GM19351 (cell line): Measurements from ENCODE around the gene CHMP6.
"Not testable (repeated sequence)": the region's sequence is repeated elsewhere in the genome, so short reads cannot be mapped to it uniquely, and the experiment has no call there.

Experiments
- ATAC-seq: cut with Tn5 transposase; IDR thresholded peaks from one replicate; pipeline ENCODE4 v1.9.1; 2021; ENCODE audit warnings: mild to moderate bottlenecking, moderate library complexity; ENCODE audit not compliant: unreplicated experiment

Gene CHMP6

GRCh38 chr17:81010935-81011334 is 19.3 kb downstream of the CHMP6 start:
- ATAC-seq = no peak

DNA sequence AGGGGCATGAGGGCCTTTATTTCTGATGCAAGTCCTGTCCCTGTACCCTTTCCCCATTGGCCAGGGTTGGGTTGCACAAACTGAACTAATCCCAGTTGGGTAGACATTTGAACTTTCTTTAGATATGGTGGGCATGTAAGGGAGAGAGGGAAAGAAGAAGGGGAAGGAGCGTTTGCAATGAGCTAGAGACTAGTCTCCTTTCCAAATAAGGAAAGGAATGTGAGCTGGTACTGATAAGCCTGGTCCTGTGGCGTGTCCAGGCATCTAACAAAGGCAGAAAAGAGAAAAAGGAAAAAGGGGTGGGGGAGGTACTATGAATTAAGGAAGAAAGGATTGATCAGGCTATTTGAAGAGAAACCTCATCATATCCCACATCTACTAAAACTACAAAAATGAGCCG is 20.3 kb downstream of the CHMP6 start:
- ATAC-seq = no peak

DNA sequence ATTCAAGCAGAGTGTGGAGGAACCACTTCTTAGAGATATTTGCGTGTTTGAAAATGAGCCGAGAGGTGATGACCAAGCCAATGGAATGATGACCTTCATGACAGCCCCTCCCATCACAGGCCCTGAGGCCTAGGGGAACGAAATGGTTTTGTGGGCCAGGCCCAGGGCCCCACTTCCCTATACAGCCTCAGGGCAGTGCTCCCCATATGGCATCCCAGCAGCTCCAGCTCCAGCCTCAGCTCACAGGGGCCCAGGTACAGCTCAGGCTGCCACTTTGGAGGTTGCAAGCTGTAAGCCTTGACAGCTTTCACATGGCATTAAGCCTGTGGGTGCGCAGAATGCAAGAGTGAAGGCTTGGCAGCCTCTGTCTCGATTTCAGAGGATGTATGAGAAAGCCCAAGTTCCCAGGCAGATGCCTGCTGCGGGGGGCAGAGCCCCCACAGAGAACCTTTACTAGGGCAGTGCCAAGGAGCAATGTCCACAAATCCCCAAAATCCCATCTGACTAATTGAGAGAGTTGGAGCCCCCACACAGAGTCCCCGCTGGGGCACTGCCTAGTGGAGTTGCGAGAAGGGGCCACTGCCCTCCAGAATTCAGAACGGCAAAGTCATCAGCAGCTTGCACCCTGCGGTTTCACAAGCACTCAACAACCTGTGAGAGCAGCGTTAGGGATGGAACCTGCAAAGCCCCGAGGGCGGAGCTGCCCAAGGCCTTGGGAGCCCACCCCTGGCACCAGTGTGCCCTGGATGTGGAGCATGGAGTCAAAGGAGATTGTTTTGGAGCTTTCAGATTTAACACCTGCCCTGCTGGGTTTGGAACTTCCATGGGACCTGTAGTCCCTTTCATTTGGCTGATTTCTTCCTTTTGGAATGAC is 21.2 kb downstream of the CHMP6 start:
- ATAC-seq = no peak

DNA sequence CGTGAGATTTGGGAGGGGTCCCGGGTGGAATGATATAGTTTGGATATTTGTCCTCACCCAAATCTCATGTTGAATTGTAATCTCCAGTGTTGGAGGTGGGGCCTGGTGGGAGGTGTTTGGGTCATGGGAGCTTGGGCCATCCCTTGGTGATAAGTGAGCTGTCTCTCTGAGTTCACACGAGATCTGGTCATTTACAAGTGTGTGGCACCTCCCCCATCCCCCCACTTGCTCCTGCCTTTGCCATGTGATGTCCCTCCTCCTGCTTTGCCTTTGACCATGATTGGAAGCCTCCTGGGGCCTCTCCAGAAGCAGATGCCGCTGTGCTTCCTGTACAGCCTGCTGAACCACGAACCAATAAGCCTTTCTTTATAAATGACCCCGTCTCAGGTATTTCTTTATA is 22.0 kb downstream of the CHMP6 start:
- no peak for ATAC-seq

- ATAC-seq = no peak
These were observed 23.5 kb downstream of the CHMP6 start for GRCh38 chr17:81015136-81015535.

- ATAC-seq = no peak
These were observed 24.9 kb downstream of the CHMP6 start for GRCh38 chr17:81016575-81016974.

- ATAC-seq = not testable (repeated sequence)
These were observed 25.7 kb downstream of the CHMP6 start for GRCh38 chr17:81017330-81017729.

- ATAC-seq = no peak
These were observed 26.6 kb downstream of the CHMP6 start for GRCh38 chr17:81018044-81018802.

DNA sequence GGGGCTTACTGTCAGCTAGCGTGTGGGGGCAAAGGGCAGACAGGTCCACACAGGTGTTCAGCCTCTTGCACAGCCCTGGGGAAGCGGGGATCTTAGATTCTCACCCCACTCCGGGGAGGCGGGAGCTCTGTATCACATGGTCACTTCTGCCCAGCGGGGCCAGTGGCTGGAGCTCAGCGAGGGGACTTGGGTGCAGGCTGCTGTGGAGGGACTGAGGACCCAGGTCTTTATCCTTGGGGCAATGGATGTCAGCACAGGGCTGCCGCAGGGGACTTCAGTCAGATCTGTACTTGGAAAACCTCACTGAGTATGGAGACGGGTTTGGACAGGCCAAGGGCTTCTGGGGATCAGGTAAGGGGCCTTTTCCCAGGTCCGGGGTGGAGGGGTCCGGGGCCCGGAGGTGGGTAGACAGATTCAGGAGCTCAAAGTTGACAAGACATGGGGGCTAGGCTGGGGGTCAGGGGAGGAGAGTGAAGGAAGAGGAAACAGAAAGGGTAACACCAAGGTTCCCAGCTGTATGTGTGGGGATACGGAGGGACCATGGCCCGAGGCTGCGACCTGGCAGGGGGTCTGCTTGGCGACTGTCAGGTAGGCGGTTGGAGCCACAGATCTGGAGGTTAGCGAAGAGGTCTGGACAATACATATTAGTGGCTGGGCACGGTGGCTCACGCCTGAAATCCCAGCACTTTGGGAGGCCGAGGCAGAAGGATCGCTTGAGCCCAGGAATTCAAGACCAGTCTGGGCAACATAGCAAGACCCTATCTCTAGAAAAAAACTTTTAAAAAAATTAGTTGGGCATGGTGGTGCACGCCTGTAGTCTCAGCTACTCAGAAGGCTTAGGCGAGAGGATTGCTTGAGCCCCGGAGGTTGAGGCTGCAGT is 28.2 kb downstream of the CHMP6 start:
- ATAC-seq = no peak

DNA sequence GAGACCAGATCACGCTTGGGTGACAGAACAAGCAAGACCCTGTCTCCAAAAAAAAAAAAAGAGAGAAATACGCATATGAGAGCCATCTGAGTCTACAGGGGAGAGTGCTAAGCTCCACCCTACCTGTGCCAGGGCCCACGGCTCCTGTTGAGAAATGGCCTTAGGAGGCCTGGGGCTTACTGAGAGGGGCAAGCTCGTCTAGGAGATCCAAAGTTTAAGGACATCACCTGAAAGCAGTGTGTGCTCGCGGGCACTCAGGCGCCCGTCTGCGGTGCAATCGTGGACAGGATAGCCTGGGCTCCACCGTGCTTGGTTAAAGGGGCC is 28.8 kb downstream of the CHMP6 start:
- ATAC-seq = no peak

GRCh38 chr17:81020767-81021497 is 29.3 kb downstream of the CHMP6 start:
- ATAC-seq = no peak

GRCh38 chr17:81021531-81022343 is 30.1 kb downstream of the CHMP6 start:
- no peak for ATAC-seq

DNA sequence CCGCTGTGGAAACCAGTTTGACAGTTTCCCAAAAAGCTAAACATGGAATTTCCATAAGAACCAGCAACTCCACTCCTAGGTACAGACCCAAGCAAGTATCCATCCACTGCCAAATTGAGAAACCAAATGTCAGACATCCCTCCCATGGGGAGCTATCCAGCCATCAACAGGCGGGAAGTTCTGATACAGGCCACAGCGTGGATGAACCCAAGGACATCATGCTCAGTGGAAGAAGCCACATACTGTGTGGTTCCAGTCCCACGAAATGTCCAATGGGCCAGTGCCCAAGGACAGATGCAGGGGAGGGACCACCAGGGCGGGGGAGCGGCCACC is 30.7 kb downstream of the CHMP6 start:
- ATAC-seq = no peak

DNA sequence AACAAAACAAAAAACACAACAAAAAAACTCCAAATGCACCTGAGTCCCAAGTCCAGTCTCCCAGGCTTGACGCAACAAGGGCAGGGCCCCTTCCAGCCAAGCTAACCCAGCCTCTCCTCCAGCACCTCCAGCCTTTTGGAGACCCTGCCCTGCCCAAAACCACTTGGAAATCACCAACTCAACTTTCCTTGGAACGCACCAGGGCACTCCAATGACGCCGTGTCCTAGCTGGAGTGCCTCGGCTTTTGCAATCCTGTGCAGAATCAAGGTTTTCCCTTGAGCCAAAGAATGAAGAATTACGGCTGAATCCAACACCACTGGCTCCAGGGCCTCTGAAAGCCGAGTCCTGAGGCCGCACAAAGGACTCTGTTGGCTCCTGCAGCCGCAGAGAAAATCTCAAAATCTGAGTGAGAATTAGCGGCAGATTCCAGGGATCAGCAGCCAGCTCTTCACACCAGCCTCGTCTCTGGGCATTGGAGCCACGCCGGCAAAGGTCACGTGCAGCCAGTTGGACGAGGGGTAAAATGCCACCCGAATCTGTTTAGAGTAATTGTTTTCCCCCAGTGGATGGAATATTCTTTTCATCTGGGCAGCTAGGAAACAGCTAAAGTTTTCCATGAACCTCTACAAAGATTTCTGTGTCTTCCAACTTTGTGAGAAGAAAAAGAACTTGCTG is 33.6 kb downstream of the CHMP6 start:
- ATAC-seq = no peak

- no peak for ATAC-seq
These were observed 34.1 kb downstream of the CHMP6 start for GRCh38 chr17:81025741-81026129.

- ATAC-seq = no peak
These were observed 34.8 kb downstream of the CHMP6 start for GRCh38 chr17:81026266-81027036.

DNA sequence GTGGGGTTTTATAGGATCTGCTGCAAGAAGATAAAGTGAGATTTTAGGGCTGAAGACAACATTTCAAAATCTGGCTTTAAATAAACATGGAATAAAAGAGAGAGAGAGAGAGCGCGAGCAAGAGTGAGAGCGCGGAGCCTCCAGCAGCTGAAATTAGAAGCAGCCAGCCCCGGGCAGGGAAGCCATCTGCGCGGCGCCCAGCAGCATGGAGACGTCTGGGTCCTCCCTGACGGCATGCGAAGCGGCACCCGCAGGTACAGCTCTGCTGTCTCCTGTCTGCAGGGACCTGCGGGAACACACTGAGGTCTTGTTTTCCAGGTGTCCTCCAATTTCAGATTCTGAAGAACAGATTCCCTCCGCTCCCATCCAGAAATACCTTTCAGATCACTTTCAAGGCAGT is 35.4 kb downstream of the CHMP6 start:
- ATAC-seq = no peak

DNA sequence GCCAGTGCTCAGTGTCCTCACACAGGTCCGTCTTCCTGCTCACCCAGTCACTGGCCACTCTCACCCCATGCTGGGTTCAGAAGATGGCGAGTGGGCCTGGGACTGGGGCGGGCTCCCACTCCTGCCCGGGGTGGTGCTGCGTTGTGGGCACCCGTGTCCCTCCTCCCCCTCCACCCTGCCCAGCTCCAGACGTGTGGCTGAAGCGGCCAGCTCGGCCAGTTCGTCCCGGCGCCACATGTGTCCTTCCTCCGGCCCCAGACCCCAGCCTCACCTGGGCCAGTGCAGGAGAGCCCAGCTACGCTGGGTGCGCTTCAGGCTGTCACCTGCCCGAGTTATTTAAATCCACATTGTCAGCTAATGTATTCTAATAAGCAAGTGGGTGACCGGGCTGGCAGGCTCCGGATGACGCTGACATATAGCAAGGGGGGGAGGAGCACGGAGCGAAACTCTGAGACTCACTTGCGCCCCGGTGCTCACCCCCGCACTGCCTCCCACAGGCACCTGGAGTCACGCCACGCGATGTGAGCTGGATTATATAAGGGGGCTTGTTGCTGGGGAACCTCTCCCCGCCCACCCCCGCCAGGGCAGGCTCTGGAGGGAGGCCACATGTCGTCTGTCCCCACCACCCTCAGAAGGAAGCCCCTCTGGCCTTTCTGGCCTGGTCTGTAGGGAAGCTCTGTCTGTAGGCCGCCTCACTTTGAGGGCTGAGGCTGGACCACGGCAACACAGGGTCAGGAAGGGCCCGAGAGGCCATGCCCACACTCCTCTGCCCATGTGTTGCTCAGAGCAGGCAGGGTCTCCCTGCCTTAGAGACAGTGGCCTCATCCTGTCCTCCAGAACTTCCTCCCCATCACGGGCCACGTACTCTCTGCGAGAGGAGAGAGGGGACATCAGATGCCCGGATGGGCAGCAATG is 36.2 kb downstream of the CHMP6 start:
- no peak for ATAC-seq
